Stimulated activated CD8-positive, alpha-beta memory T cell treated with anti-CD3 and anti-CD28 coated beads, Interleukin-4, amount 100 ng/mL, for 24 hours (primary cell): ENCODE measurements around the gene PTPRN2.

ENCODE experiments used
- DNase-seq: peaks from one replicate; pipeline ENCODE4 v3.0.0-alpha.2; 2020; ENCODE audit warnings: low read depth

PTPRN2 gene

GRCh38 chr7:157526005-157526912, 1061.4 kb downstream of the PTPRN2 start:
- no peak for DNase-seq

GRCh38 chr7:157525491-157525915, 1062.1 kb downstream of the PTPRN2 start:
- no peak for DNase-seq

GRCh38 chr7:157524731-157525130, 1062.9 kb downstream of the PTPRN2 start:
- DNase-seq, result no peak

- no peak for DNase-seq
Observed at GRCh38 chr7:157523766-157524421, 1063.7 kb downstream of the PTPRN2 start.

GRCh38 chr7:157523371-157523765, 1064.3 kb downstream of the PTPRN2 start:
- DNase-seq, result no peak

- no peak for DNase-seq
Observed at GRCh38 chr7:157522954-157523353, 1064.7 kb downstream of the PTPRN2 start.

- DNase-seq, result no peak
Observed at GRCh38 chr7:157522189-157522588, 1065.4 kb downstream of the PTPRN2 start.

GRCh38 chr7:157521752-157522151, 1065.9 kb downstream of the PTPRN2 start:
- no peak for DNase-seq

- no peak for DNase-seq
Observed at GRCh38 chr7:157521061-157521731, 1066.4 kb downstream of the PTPRN2 start.

GRCh38 chr7:157520249-157520648, 1067.4 kb downstream of the PTPRN2 start:
- no peak for DNase-seq

GRCh38 chr7:157519798-157520244, 1067.8 kb downstream of the PTPRN2 start:
- no peak for DNase-seq

- DNase-seq, result no peak
Observed at GRCh38 chr7:157519246-157519645, 1068.4 kb downstream of the PTPRN2 start.

- no peak for DNase-seq
Observed at GRCh38 chr7:157518514-157519175, 1069.0 kb downstream of the PTPRN2 start.

GRCh38 chr7:157517782-157518513, 1069.7 kb downstream of the PTPRN2 start:
- no peak for DNase-seq

GRCh38 chr7:157516911-157517781, 1070.5 kb downstream of the PTPRN2 start:
- no peak for DNase-seq

- DNase-seq, result no peak
Observed at GRCh38 chr7:157516311-157516710, 1071.3 kb downstream of the PTPRN2 start.

GRCh38 chr7:157515342-157516041, 1072.1 kb downstream of the PTPRN2 start:
- DNase-seq, result no peak

GRCh38 chr7:157514746-157515145, 1072.9 kb downstream of the PTPRN2 start:
- DNase-seq, result no peak

- DNase-seq, result no peak
Observed at GRCh38 chr7:157514306-157514705, 1073.3 kb downstream of the PTPRN2 start.

- DNase-seq, result no peak
Observed at GRCh38 chr7:157513682-157514081, 1073.9 kb downstream of the PTPRN2 start.
